Measurements from ENCODE around the gene XDH. TPM values are rescaled to one million over a fixed set of nuclear protein-coding genes. Genes with fewer than 3 reads are reported as not detected.

Gene XDH
- total RNA-seq, 1 experiment from 2014 or later = 47.5 TPM

DNA sequence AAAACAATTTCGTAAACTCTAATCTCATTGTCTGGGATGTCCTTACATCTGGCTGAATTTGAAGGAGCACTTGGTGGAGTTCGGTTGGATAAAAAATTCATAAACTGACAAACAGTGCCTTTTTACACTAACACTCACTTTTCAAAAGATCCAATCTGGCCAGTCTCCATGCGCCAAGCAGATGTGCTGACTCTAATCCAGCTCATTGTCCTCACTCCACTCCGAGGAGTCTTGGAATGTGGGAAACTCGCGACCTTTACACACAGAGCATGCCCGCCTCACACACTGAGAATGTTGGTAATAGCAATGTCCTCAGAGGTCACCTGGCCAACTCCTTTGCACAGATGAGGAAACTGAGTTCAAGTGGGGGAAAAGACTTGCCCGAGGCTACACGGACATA is 66.8 kb downstream of the XDH start:
- no peak overlapping the region for H3K27ac Mint-ChIP-seq (ENCODE audit: low read depth, unreplicated experiment)
- H3K9me3 Mint-ChIP-seq (ENCODE audit: unreplicated experiment) = no peaks in the 10 kb centered on the region
- intact Hi-C loops (cut with micrococcal nuclease) = no loop called here
- POLR2A ChIA-PET = no interaction called here
- no peak for DNase-seq (ENCODE audit: unreplicated experiment)
- H3K4me1 Mint-ChIP-seq (ENCODE audit: insufficient read depth, unreplicated experiment) = no peaks in the 10 kb centered on the region
- no peak overlapping the region for H3K4me3 Mint-ChIP-seq (ENCODE audit: unreplicated experiment)
- H3K36me3 Mint-ChIP-seq (ENCODE audit: insufficient read depth, unreplicated experiment) = peaks cover 27% of the 10 kb centered on the region
- TF ChIP-seq, protein P1, sequence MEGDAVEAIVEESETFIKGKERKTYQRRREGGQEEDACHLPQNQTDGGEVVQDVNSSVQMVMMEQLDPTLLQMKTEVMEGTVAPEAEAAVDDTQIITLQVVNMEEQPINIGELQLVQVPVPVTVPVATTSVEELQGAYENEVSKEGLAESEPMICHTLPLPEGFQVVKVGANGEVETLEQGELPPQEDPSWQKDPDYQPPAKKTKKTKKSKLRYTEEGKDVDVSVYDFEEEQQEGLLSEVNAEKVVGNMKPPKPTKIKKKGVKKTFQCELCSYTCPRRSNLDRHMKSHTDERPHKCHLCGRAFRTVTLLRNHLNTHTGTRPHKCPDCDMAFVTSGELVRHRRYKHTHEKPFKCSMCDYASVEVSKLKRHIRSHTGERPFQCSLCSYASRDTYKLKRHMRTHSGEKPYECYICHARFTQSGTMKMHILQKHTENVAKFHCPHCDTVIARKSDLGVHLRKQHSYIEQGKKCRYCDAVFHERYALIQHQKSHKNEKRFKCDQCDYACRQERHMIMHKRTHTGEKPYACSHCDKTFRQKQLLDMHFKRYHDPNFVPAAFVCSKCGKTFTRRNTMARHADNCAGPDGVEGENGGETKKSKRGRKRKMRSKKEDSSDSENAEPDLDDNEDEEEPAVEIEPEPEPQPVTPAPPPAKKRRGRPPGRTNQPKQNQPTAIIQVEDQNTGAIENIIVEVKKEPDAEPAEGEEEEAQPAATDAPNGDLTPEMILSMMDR (IDR thresholded peaks at IDR 0.05; ENCODE audit: unreplicated experiment) = no peak
- H3K27me3 Mint-ChIP-seq (ENCODE audit: insufficient read depth, unreplicated experiment) = no peaks in the 10 kb centered on the region
- CTCF ChIA-PET = interaction anchor here (1.4 to 2.0 kb wide), 2 partner anchors 12 to 14 kb away, joined by 3 to 5 read pairs; no protein-coding TSS in a partner anchor
- BruUV-seq (replicated peaks) = no TSS peak

DNA sequence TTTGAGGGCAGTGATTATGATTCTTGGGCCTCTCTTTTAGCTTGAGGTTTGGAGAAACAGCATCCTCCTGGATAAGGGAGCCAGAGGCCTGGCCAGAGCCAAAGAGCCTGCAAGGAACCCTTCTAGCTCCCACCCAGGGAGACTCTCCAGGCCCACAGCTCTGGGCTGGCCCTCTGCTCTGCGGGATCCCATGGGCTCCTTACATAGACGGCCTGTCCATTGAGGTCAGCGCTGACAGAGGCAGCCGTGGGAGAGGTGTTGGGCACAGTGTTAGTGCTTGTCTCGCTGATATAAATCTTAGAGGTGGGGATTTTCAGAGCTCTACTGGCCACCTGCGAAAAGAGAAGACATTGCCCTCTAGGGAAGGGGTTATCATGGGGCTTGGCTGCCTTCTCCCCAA is 67.2 kb downstream of the XDH start:
- ChIA-PET POLR2A (no interaction called here), CTCF (interaction anchor here (1.4 to 2.0 kb wide), 2 partner anchors 12 to 13 kb away, joined by 3 to 5 read pairs; no protein-coding TSS in a partner anchor)
- no peak overlapping the region for H3K4me3 Mint-ChIP-seq (ENCODE audit: unreplicated experiment)
- intact Hi-C loops (cut with micrococcal nuclease) = no loop called here
- TF ChIP-seq, protein P1 (IDR thresholded peaks at IDR 0.05; ENCODE audit: unreplicated experiment) = no peak
- no peaks in the 10 kb centered on the region for H3K9me3 Mint-ChIP-seq (ENCODE audit: unreplicated experiment)
- peaks cover 32% of the 10 kb centered on the region for H3K36me3 Mint-ChIP-seq (ENCODE audit: insufficient read depth, unreplicated experiment)
- no peak for DNase-seq (ENCODE audit: unreplicated experiment)
- no peaks in the 10 kb centered on the region for H3K4me1 Mint-ChIP-seq (ENCODE audit: insufficient read depth, unreplicated experiment)
- H3K27me3 Mint-ChIP-seq (ENCODE audit: insufficient read depth, unreplicated experiment) = no peaks in the 10 kb centered on the region
- no peak overlapping the region for H3K27ac Mint-ChIP-seq (ENCODE audit: low read depth, unreplicated experiment)
- BruUV-seq (replicated peaks) = no TSS peak

DNA sequence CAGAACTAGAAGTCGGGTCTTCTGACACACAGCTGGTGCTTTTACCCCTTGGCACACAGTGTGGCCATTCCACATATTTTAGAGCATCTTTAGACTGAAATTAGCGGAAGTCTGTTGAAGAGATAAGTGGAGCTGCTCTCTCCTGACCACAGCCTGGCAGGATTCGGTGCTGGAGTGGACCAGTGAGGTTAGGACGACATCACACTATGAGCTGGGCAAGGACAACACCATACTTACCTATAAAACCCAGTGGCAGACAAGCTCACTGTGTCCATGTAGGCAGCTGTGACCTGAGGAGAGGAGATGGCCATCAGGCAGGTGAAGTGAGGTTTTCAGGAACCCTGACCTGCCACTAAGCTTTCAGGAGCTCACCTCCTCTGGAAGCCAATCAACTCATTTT is 70.1 kb downstream of the XDH start:
- Mint-ChIP-seq H3K27me3 (ENCODE audit: insufficient read depth, unreplicated experiment) (no peaks in the 10 kb centered on the region), H3K36me3 (ENCODE audit: insufficient read depth, unreplicated experiment) (peaks cover 18% of the 10 kb centered on the region), H3K9me3 (ENCODE audit: unreplicated experiment) (no peaks in the 10 kb centered on the region), H3K27ac (ENCODE audit: low read depth, unreplicated experiment) (no peak overlapping the region), H3K4me1 (ENCODE audit: insufficient read depth, unreplicated experiment) (no peaks in the 10 kb centered on the region), H3K4me3 (ENCODE audit: unreplicated experiment) (no peak overlapping the region)
- intact Hi-C loops (cut with micrococcal nuclease) = no loop called here
- TF ChIP-seq, protein P1 (IDR thresholded peaks at IDR 0.05; ENCODE audit: unreplicated experiment) = no peak
- BruUV-seq (replicated peaks) = no TSS peak
- ChIA-PET POLR2A (no interaction called here), CTCF (interaction anchor here (0.7 to 3.7 kb wide), 3 partner anchors 11 to 176 kb away, joined by 4 to 24 read pairs (median 4); no protein-coding TSS in a partner anchor)
- no peak for DNase-seq (ENCODE audit: unreplicated experiment)

DNA sequence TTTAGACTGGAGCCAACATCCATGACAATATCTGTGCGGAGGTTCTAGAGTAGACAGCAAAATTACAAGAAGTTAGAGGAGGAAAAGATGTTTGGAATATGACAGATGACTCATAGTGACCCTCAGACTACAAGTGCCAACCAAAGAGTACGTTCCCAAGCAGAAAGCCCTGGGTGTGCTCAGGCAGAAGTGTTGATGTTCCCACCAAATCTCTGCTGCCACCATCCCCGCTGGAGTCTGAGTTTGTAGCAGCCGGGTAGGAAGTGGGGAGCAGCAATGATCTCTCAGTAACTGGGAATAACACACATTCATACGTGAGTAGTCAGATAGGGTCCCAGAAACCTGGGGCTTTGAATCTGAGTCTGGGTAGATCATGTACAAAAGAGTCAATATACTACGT is 73.2 kb downstream of the XDH start:
- no peaks in the 10 kb centered on the region for H3K9me3 Mint-ChIP-seq (ENCODE audit: unreplicated experiment)
- BruUV-seq (replicated peaks) = no TSS peak

More for the DNA sequence above, 73.2 kb downstream of the XDH start:
- TF ChIP-seq, protein P1 (IDR thresholded peaks at IDR 0.05; ENCODE audit: unreplicated experiment) = no peak
- ChIA-PET POLR2A (no interaction called here), CTCF (interaction anchor here (3.7 kb wide), 1 partner anchor 8 kb away, joined by 24 read pairs; no protein-coding TSS in a partner anchor)
- Mint-ChIP-seq H3K4me1 (ENCODE audit: insufficient read depth, unreplicated experiment) (peaks cover 16% of the 10 kb centered on the region), H3K27me3 (ENCODE audit: insufficient read depth, unreplicated experiment) (no peaks in the 10 kb centered on the region), H3K4me3 (ENCODE audit: unreplicated experiment) (no peak overlapping the region), H3K36me3 (ENCODE audit: insufficient read depth, unreplicated experiment) (peaks cover 6% of the 10 kb centered on the region), H3K27ac (ENCODE audit: low read depth, unreplicated experiment) (no peak overlapping the region)
- DNase-seq (ENCODE audit: unreplicated experiment) = no peak
- intact Hi-C loops (cut with micrococcal nuclease) = no loop called here

Data from MCF 10A (cell line).